Parathyroid adenoma (tissue), 2 donors: ENCODE data around the gene ARNT2.

Experiments
- H2AFZ ChIP-seq: fragments of 300-600 bp; sonication (generic); one replicate; pipeline ENCODE4 v1.7.0; 2017; ENCODE audit warnings: antibody characterized with exemption, mild to moderate bottlenecking
- H3K27ac ChIP-seq: fragments of 300-600 bp; sonication (generic); one replicate; pipeline ENCODE4 v1.7.0; 2017
- H3K27me3 ChIP-seq: fragments of 300-600 bp; sonication (generic); one replicate; pipeline ENCODE4 v1.7.0; 2017; ENCODE audit warnings: low read length; ENCODE audit not compliant: control insufficient read depth, insufficient read depth
- H3K36me3 ChIP-seq: fragments of 300-600 bp; sonication (generic); one replicate; pipeline ENCODE4 v1.7.0; 2017; ENCODE audit warnings: low read length; ENCODE audit not compliant: control insufficient read depth, insufficient read depth
- H3K4me1 ChIP-seq: fragments of 300-600 bp; sonication (generic); one replicate; pipeline ENCODE4 v1.7.0; 2017; ENCODE audit warnings: control low read depth
- H3K4me2 ChIP-seq: fragments of 300-600 bp; sonication (generic); one replicate; pipeline ENCODE4 v1.7.0; 2017; ENCODE audit warnings: low read length
- H3K4me3 ChIP-seq: fragments of 300-600 bp; sonication (generic); one replicate; pipeline ENCODE4 v1.7.0; 2017; ENCODE audit warnings: low read depth, low read length
- H3K79me2 ChIP-seq: fragments of 300-600 bp; sonication (generic); one replicate; pipeline ENCODE4 v1.7.0; 2017; ENCODE audit warnings: control low read depth
- H3K9ac ChIP-seq: fragments of 300-600 bp; sonication (generic); one replicate; pipeline ENCODE4 v1.7.0; 2017; ENCODE audit warnings: mild to moderate bottlenecking
- H3K9me3 ChIP-seq: fragments of 300-600 bp; sonication (generic); one replicate; pipeline ENCODE4 v1.7.0; 2017; ENCODE audit warnings: low read length; ENCODE audit not compliant: control insufficient read depth
- TF ChIP-seq, protein P1 (sequence below): fragments of 300-600 bp; sonication (generic); IDR thresholded peaks from one replicate; pipeline ENCODE4 v1.7.0; 2017; ENCODE audit warnings: antibody characterized with exemption, mild to moderate bottlenecking
- donor health status: primary hyperparathyroidism.

Gene ARNT2

GRCh38 chr15:80404057-80404760 lies at the start of gene ARNT2:
Gene ARNT2 (plus strand): TSS chr15:80404382. CDS start chr15:80404516, 134 bp downstream.
- TF ChIP-seq, protein P1, sequence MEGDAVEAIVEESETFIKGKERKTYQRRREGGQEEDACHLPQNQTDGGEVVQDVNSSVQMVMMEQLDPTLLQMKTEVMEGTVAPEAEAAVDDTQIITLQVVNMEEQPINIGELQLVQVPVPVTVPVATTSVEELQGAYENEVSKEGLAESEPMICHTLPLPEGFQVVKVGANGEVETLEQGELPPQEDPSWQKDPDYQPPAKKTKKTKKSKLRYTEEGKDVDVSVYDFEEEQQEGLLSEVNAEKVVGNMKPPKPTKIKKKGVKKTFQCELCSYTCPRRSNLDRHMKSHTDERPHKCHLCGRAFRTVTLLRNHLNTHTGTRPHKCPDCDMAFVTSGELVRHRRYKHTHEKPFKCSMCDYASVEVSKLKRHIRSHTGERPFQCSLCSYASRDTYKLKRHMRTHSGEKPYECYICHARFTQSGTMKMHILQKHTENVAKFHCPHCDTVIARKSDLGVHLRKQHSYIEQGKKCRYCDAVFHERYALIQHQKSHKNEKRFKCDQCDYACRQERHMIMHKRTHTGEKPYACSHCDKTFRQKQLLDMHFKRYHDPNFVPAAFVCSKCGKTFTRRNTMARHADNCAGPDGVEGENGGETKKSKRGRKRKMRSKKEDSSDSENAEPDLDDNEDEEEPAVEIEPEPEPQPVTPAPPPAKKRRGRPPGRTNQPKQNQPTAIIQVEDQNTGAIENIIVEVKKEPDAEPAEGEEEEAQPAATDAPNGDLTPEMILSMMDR, result no peak
- Histone ChIP-seq H2AFZ (peak within 1 kb of the TSS; percentile 79), H3K4me1 (no peaks in the 10 kb centered on the region), H3K4me2 (peak within 1 kb of the TSS; percentile 63), H3K27ac (no peak within 1 kb of the TSS), H3K79me2 (no peaks in the 10 kb centered on the region), H3K9me3 (no peaks in the 10 kb centered on the region), H3K36me3 (no peaks in the 10 kb centered on the region), H3K27me3 (no peaks in the 10 kb centered on the region), H3K4me3 (peak within 1 kb of the TSS; percentile 22), H3K9ac (no peak within 1 kb of the TSS)

- Histone ChIP-seq H3K4me1 (no peaks in the 10 kb centered on the region), H3K79me2 (no peaks in the 10 kb centered on the region), H3K36me3 (no peaks in the 10 kb centered on the region), H3K4me3 (no peak overlapping the region), H3K9ac (no peak overlapping the region), H3K27me3 (no peaks in the 10 kb centered on the region), H3K9me3 (no peaks in the 10 kb centered on the region), H3K4me2 (no peak overlapping the region), H2AFZ (no peak overlapping the region), H3K27ac (no peak overlapping the region)
- TF ChIP-seq, protein P1, result no peak
These were observed 37.1 kb upstream of the ARNT2 start for GRCh38 chr15:80367094-80367493.

DNA sequence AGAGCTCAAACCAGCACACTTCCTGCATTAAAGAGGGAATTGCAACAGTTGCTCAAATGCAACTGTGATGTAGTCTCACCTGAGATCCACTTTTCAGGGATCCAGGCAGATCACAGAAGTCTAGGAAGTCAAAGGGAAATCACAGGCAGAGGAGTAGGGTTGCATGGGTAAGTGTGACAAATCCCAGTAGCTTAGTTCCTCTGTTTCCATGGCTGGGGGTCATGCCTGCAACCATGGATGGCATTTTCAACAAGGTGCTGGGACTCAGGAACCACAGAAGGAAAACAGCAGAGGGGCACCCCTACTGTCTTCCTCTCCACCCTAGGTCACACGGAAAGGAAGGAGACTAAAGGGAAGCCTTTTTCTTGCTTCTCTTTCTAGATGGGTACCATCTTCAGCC lies 36.5 kb upstream of the ARNT2 start:
- H2AFZ ChIP-seq, result no peak overlapping the region
- no peaks in the 10 kb centered on the region for H3K79me2 ChIP-seq
- no peaks in the 10 kb centered on the region for H3K27me3 ChIP-seq
- no peak overlapping the region for H3K27ac ChIP-seq
- H3K9me3 ChIP-seq, result no peaks in the 10 kb centered on the region
- no peaks in the 10 kb centered on the region for H3K4me1 ChIP-seq
- TF ChIP-seq, protein P1, result no peak
- no peak overlapping the region for H3K4me2 ChIP-seq
- no peaks in the 10 kb centered on the region for H3K36me3 ChIP-seq
- H3K4me3 ChIP-seq, result no peak overlapping the region
- H3K9ac ChIP-seq, result no peak overlapping the region

DNA sequence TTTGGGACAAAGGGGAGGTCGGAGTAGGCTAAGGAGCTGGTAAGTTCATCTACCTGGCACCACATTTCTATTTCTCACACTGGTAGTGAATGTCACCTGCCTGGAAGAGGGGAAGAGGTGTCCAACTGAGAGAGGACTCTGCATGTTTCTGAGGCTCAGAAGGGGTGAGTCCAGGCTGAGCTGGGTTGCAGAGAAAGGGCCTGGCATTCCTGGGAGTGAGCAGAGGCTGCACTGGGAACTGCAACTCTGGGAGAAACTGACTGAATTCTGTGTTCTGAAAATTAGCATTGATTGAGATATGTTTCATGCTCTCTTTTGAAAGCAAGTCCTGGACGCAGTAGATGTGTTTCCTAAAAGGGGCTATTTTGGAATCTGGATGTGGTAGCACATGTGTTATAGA lies 32.3 kb upstream of the ARNT2 start:
- Histone ChIP-seq H3K27ac (no peak overlapping the region), H3K4me2 (no peak overlapping the region), H3K4me3 (no peak overlapping the region), H3K9me3 (no peaks in the 10 kb centered on the region), H3K79me2 (no peaks in the 10 kb centered on the region), H3K27me3 (no peaks in the 10 kb centered on the region), H3K9ac (no peak overlapping the region), H3K4me1 (no peaks in the 10 kb centered on the region), H3K36me3 (no peaks in the 10 kb centered on the region), H2AFZ (no peak overlapping the region)
- TF ChIP-seq, protein P1, result no peak

DNA sequence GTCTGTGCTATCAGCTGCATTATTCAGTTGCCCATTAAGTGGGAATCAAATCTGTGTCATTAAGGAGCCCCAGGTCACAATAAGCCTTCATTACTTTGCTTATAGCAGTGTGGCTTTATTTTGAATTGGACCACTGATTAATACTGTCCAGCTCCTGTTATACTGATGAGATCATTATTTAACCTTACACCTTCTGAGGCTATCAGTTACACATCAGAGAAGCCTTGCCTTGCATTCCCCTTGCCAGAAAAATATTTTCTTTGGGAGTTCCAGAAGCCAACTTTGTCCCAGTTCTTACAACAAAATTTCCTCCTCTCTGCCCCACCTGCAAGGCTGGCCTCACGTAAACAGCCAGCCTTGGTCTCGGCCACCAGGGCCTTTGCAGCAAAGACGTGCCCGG lies 29.7 kb upstream of the ARNT2 start:
- Histone ChIP-seq H3K79me2 (no peaks in the 10 kb centered on the region), H3K9ac (no peak overlapping the region), H3K4me2 (no peak overlapping the region), H3K27ac (no peak overlapping the region), H3K9me3 (no peaks in the 10 kb centered on the region), H3K4me1 (no peaks in the 10 kb centered on the region), H3K27me3 (no peaks in the 10 kb centered on the region), H3K4me3 (no peak overlapping the region), H2AFZ (no peak overlapping the region), H3K36me3 (no peaks in the 10 kb centered on the region)
- TF ChIP-seq, protein P1, result no peak
